GM12878 (cell line): ENCODE measurements around the gene HCFC2. TPM values are rescaled to one million over a fixed set of nuclear protein-coding genes. Genes with fewer than 3 reads are reported as not detected.

ENCODE experiments used
- ATAC-seq: fragments of 200-7000 bp; cut with Tn5 transposase; 3 replicates; pipeline ENCODE4 v1.9.1; 2020; ENCODE audit warnings: mild to moderate bottlenecking, moderate library complexity
- BruUV-seq: library from RNA; stranded (reverse); fragments of 400-500 nt; replicated peaks from 2 replicates; lab custom pipeline; 2021; lab: Mats Ljungman, UMichigan
- CTCF ChIA-PET: fragments of 300-600 bp; sonication (Branson Sonifier 250); formaldehyde crosslinking; extraction: SDS; loops from one replicate; lab custom pipeline; 2021; ENCODE audit warnings: inconsistent platforms; lab: Yijun Ruan, JAX
- POLR2A ChIA-PET: fragments of 350-600 bp; formaldehyde crosslinking; extraction: SDS; loops from one replicate; lab custom pipeline; 2021; ENCODE audit warnings: inconsistent platforms; lab: Charles Lee
- RAD21 ChIA-PET: fragments of 300-600 bp; sonication (Branson Sonifier 250); formaldehyde crosslinking; loops from one replicate; lab custom pipeline; 2023; ENCODE audit warnings: antibody characterized with exemption; ENCODE audit not compliant: unreplicated experiment; lab: Charles Lee
- SMC1A ChIA-PET: fragments of 300-600 bp; sonication (Branson Sonifier 250); formaldehyde crosslinking; loops from one replicate; lab custom pipeline; 2023; ENCODE audit not compliant: unreplicated experiment, uncharacterized antibody; lab: Charles Lee
- DNase-seq: peaks from one replicate; pipeline ENCODE4 v3.0.0-alpha.2; 2011; ENCODE audit warnings: low read depth, low spot score
- FAIRE-seq: peaks from 3 replicates; lab custom pipeline; 2011; peaks lifted over from hg19 to GRCh38; lab: Jason Lieb, UNC
- H2AFZ ChIP-seq: 2 replicates; pipeline ENCODE4 v1.6.0; 2011; ENCODE audit warnings: low read depth, low read length, control low read depth; ENCODE audit not compliant: control insufficient read depth
- H3K27ac ChIP-seq: 2 replicates; pipeline ENCODE4 v1.5.1; 2011; ENCODE audit warnings: control low read depth; ENCODE audit not compliant: control insufficient read depth, insufficient read depth
- H3K27me3 ChIP-seq, 2 experiments: replicated peaks in 1 of 2; 2 replicates each; pipeline versions ENCODE4 v1.6.0 to v1.6.1; 2011; ENCODE audit warnings: low read length in 1 of 2; ENCODE audit not compliant: control insufficient read depth in 2 of 2, insufficient read depth in 2 of 2
- H3K36me3 ChIP-seq, 2 experiments: 2 replicates each; pipeline ENCODE4 v1.5.1; 2011; ENCODE audit warnings: low read length in 1 of 2; ENCODE audit not compliant: control insufficient read depth in 2 of 2, insufficient read depth in 2 of 2
- H3K4me1 ChIP-seq: 2 replicates; pipeline ENCODE4 v1.6.1; 2011; ENCODE audit warnings: mild to moderate bottlenecking, low read length, moderate library complexity, mixed read lengths; ENCODE audit not compliant: control insufficient read depth, insufficient read depth
- H3K4me2 ChIP-seq: 2 replicates; pipeline ENCODE4 v1.6.0; 2011; ENCODE audit warnings: control low read depth; ENCODE audit not compliant: control insufficient read depth, insufficient read depth
- H3K4me3 ChIP-seq: fragments of 200-600 bp; sonication (generic); 2 replicates; pipeline ENCODE4 v1.5.1; 2016
- H3K79me2 ChIP-seq: 2 replicates; pipeline ENCODE4 v1.6.0; 2011; ENCODE audit warnings: low read length; ENCODE audit not compliant: control insufficient read depth, insufficient read depth
- H3K9ac ChIP-seq: 2 replicates; pipeline ENCODE4 v1.8.0; 2011; ENCODE audit warnings: low read length, control low read depth, mixed read lengths; ENCODE audit not compliant: control insufficient read depth, insufficient read depth
- H3K9me3 ChIP-seq: replicated peaks from 3 replicates; pipeline ENCODE4 v1.5.1; 2011; ENCODE audit warnings: mild to moderate bottlenecking, low read length; ENCODE audit not compliant: control insufficient read depth, insufficient read depth
- H4K20me1 ChIP-seq: 2 replicates; pipeline ENCODE4 v1.6.0; 2011; ENCODE audit not compliant: control insufficient read depth, insufficient read depth
- BRCA1 ChIP-seq: IDR thresholded peaks from 2 replicates; pipeline ENCODE4 v1.6.1; 2011; ENCODE audit warnings: low read depth, low read length, improper control_type of control experiment
- EZH2 ChIP-seq: IDR thresholded peaks from 2 replicates; pipeline ENCODE4 v1.6.1; 2012; ENCODE audit warnings: low read depth, mild to moderate bottlenecking, control low read depth, inconsistent platforms, low read length, borderline replicate concordance; ENCODE audit not compliant: control insufficient read depth
- MEF2A ChIP-seq: IDR thresholded peaks from 2 replicates; pipeline ENCODE4 v1.6.1; 2011; ENCODE audit warnings: low read depth, mild to moderate bottlenecking, low read length, moderate library complexity; ENCODE audit not compliant: insufficient read depth
- NFYB ChIP-seq: IDR thresholded peaks from 2 replicates; pipeline ENCODE4 v1.6.1; 2011; ENCODE audit warnings: low read depth, mild to moderate bottlenecking, low read length, improper control_type of control experiment, moderate library complexity; ENCODE audit not compliant: insufficient read depth
- PAX8 ChIP-seq: fragments of 450-650 bp; IDR thresholded peaks from 2 replicates; pipeline ENCODE4 v1.6.1; 2017; ENCODE audit warnings: mild to moderate bottlenecking, moderate library complexity
- RB1 ChIP-seq: fragments of 450-650 bp; formaldehyde crosslinking; IDR thresholded peaks from 2 replicates; pipeline ENCODE4 v1.6.1; 2017; ENCODE audit warnings: mild to moderate bottlenecking, borderline replicate concordance
- RELA ChIP-seq: fragments of 450-650 bp; IDR thresholded peaks from 2 replicates; pipeline ENCODE4 v1.8.0; 2014; ENCODE audit warnings: borderline replicate concordance; ENCODE audit not compliant: partially characterized antibody
- RFX5 ChIP-seq: IDR thresholded peaks from 2 replicates; pipeline ENCODE4 v1.6.1; 2011; ENCODE audit warnings: low read depth, low read length, improper control_type of control experiment
- SMAD1 ChIP-seq: fragments of 450-650 bp; IDR thresholded peaks from 2 replicates; pipeline ENCODE4 v1.6.1; 2018; ENCODE audit warnings: mild to moderate bottlenecking, low read depth; ENCODE audit not compliant: partially characterized antibody
- WRNIP1 ChIP-seq: IDR thresholded peaks from 2 replicates; pipeline ENCODE4 v1.6.1; 2011; ENCODE audit warnings: low read depth, low read length, improper control_type of control experiment, borderline replicate concordance
- ZNF24 ChIP-seq: fragments of 450-650 bp; IDR thresholded peaks from 2 replicates; pipeline ENCODE4 v1.6.1; 2017; ENCODE audit warnings: antibody characterized with exemption, mild to moderate bottlenecking
- WGBS: methylation state at CpG from one replicate; pipeline ENCODE4 v1.1.6; 2016; ENCODE audit warnings: low lambda C conversion rate; ENCODE audit not compliant: insufficient replicate concordance, insufficient coverage; ENCODE audit errors: missing lambda C conversion rate; 5-methylcytosine and 5-hydroxymethylcytosine counted together
- in situ Hi-C: fragments of 300-500 bp; cut with MboI; formaldehyde crosslinking; loops from 9 replicates; pipeline ENCODE4 v1.14.3; 2018; ENCODE audit warnings: mixed read lengths
- intact Hi-C: fragments of 100-400 bp; cut with micrococcal nuclease; formaldehyde crosslinking; loops from one replicate; pipeline ENCODE4 v1.14.2; 2022; ENCODE audit not compliant: unreplicated experiment
- polyA plus RNA-seq, 11 experiments: library from polyadenylated mRNA; depleted of rRNA in 4 of 11; unstranded in 6 of 11; stranded (reverse) in 5 of 11; fragments of >200 nt; fragmentation: Nextera tagmentation in 4 of 11; fragmentation: Illumina TruSeq in 1 of 11; extraction: Ambion mirVana in 4 of 11; extraction: Trizol in 1 of 11; gene quantifications; 1 replicate in 1 of 11; 2 replicates in 10 of 11; pipeline versions ENCODE4 v1.2.1 to v1.2.3, GENCODE V29; 2011 to 2016; ENCODE audit warnings: inconsistent platforms in 2 of 11, missing spikeins in 2 of 11, low read depth in 1 of 11
- total RNA-seq, 4 experiments: library from RNA; depleted of rRNA in 3 of 4; stranded (reverse); fragments of >200 nt in 3 of 4; fragmentation: Illumina TruSeq in 1 of 4; extraction: Trizol in 1 of 4; gene quantifications; 2 replicates each; pipeline versions ENCODE4 v1.2.1 to v1.2.3, GENCODE V29; 2013 to 2021

Gene HCFC2
- total and polyA plus RNA-seq, 10 of the 15 experiments (the other 5 are each of a cell fraction or from before 2014, with no cell fraction given), result 1.8 to 14.2 (median 9.3) TPM

DNA sequence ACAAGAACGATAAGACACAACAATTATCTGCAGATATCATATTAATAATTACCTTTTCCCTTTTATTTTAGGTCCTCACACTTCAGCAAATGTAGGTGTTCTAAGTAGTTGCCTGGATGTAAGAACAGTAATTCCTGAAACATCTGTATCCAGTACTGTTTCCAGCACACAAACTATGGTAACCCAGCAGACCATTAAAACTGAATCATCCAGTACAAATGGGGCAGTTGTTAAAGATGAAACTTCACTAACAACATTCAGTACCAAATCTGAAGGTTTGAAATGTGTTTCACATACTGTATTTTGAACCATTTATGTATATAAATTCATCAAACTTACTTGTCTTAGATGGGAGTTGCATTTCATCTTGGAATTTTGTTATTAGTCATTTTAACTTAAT, 31.0 kb downstream of the HCFC2 start:
- SMC1A ChIA-PET, result interaction anchor here (1.0 to 2.5 kb wide), 2 partner anchors 10 to 206 kb away, joined by 3 to 14 read pairs; no protein-coding TSS in a partner anchor
- no peaks in the 10 kb centered on the region for H4K20me1 ChIP-seq
- 52% methylated on average over 1 of the region's 1 CpG for WGBS
- POLR2A ChIA-PET, result no interaction called here
- H2AFZ ChIP-seq, result no peak overlapping the region
- RAD21 ChIA-PET, result no interaction called here
- in situ Hi-C loops (no loop called here), intact Hi-C loops (no loop called here)
- no peak for DNase-seq
- H3K27ac ChIP-seq, result no peak overlapping the region
- ATAC-seq, result no peak
- no peaks in the 10 kb centered on the region for H3K27me3 ChIP-seq
- FAIRE-seq, result no peak
- H3K36me3 ChIP-seq, result no peaks in the 10 kb centered on the region; a peak in 2 of 4 replicates
- no peaks in the 10 kb centered on the region for H3K9me3 ChIP-seq
- H3K79me2 ChIP-seq, result no peaks in the 10 kb centered on the region
- H3K4me3 ChIP-seq, result no peak overlapping the region
- no peaks in the 10 kb centered on the region for H3K4me1 ChIP-seq
- BruUV-seq, result no TSS peak
- H3K4me2 ChIP-seq, result no peak overlapping the region
- no peak overlapping the region for H3K9ac ChIP-seq
- CTCF ChIA-PET, result no interaction called here
- no peak for TF ChIP-seq RELA
- no peak for TF ChIP-seq MEF2A

DNA sequence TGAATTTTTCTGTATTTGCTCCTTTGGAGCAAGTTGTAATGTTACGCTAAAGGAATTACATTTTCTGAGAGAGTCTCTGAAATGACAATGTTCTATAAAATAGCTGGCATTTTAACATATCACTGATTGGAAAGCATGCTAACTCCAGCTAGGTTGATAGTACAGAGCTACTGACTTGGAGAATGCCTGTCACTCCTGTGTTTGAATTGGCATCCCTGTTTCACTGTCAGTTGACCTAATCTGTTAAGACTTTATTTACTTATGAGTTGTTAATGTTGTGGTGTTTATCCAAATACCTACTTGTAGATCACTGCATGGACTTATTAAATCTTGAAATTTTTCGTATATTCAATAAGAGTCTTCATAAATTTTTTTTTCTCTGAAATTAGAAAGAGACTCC, 33.6 kb downstream of the HCFC2 start:
- Histone ChIP-seq H3K4me1 (no peaks in the 10 kb centered on the region), H3K9ac (no peak overlapping the region), H3K4me2 (no peak overlapping the region), H3K27me3 (no peaks in the 10 kb centered on the region), H3K36me3 (peaks cover 0 to 3% of the 10 kb centered on the region in 2 experiments; a peak in 3 of 4 replicates), H3K79me2 (no peaks in the 10 kb centered on the region), H2AFZ (no peak overlapping the region), H3K4me3 (no peak overlapping the region), H3K9me3 (no peaks in the 10 kb centered on the region), H4K20me1 (no peaks in the 10 kb centered on the region), H3K27ac (no peak overlapping the region)
- DNase-seq (no peak), FAIRE-seq (no peak), ATAC-seq (no peak)
- no TSS peak for BruUV-seq
- in situ Hi-C loops, result no loop called here
- 100% methylated on average over 2 of the region's 2 CpGs for WGBS
- POLR2A ChIA-PET, result no interaction called here
- CTCF ChIA-PET, result interaction anchor here (1.2 to 4.6 kb wide), 6 partner anchors 8 to 214 kb away, joined by 3 to 46 read pairs (median 6); no protein-coding TSS in a partner anchor
- TF ChIP-seq BRCA1 (no peak), SMAD1 (no peak), ZNF24 (no peak), PAX8 (no peak), EZH2 (no peak), NFYB (no peak), WRNIP1 (no peak), RFX5 (no peak), RB1 (no peak)
- intact Hi-C loops, result no loop called here
- RAD21 ChIA-PET, result interaction anchor here (1.0 to 2.9 kb wide), 3 partner anchors 10 to 33 kb away, joined by 3 to 12 read pairs (median 3); partner anchors contain the start of gene HCFC2
- SMC1A ChIA-PET, result interaction anchor here (1.0 to 4.6 kb wide), 6 partner anchors 11 to 278 kb away, joined by 3 to 29 read pairs (median 4); partner anchors contain the start of gene HCFC2
